ENCODE data around the gene HOXC5.

HOXC5 gene

GRCh38 chr12:54024127-54024526, 8.7 kb upstream of the HOXC5 start:
- Histone ChIP-seq H3K4me2 (ENCODE audit: low read length) (no peak overlapping the region), H3K36me3 (ENCODE audit: control insufficient read depth, insufficient read depth, low read length) (no peaks in the 10 kb centered on the region), H3K9ac (no peak overlapping the region), H3K4me1 (no peaks in the 10 kb centered on the region), H3K27ac (no peak overlapping the region), H3K9me3 (ENCODE audit: control insufficient read depth, low read length) (no peaks in the 10 kb centered on the region), H3K4me3 (ENCODE audit: low read depth, low read length) (no peak overlapping the region), H3K27me3 (ENCODE audit: control insufficient read depth, insufficient read depth, low read length) (peaks cover 27% of the 10 kb centered on the region), H2AFZ (no peak overlapping the region), H3K79me2 (no peaks in the 10 kb centered on the region)
- TF ChIP-seq CTCF (IDR thresholded peaks at IDR 0.05), result no peak

GRCh38 chr12:54024581-54025305, 8.1 kb upstream of the HOXC5 start:
- H3K9me3 ChIP-seq (ENCODE audit: control insufficient read depth, low read length), result no peaks in the 10 kb centered on the region
- no peaks in the 10 kb centered on the region for H3K4me1 ChIP-seq
- peaks cover 27% of the 10 kb centered on the region for H3K27me3 ChIP-seq (ENCODE audit: control insufficient read depth, insufficient read depth, low read length)
- no peak for TF ChIP-seq CTCF (IDR thresholded peaks at IDR 0.05)
- H3K9ac ChIP-seq, result no peak overlapping the region
- no peak overlapping the region for H2AFZ ChIP-seq
- no peaks in the 10 kb centered on the region for H3K36me3 ChIP-seq (ENCODE audit: control insufficient read depth, insufficient read depth, low read length)
- no peak overlapping the region for H3K4me2 ChIP-seq (ENCODE audit: low read length)
- H3K27ac ChIP-seq, result no peak overlapping the region
- no peaks in the 10 kb centered on the region for H3K79me2 ChIP-seq
- H3K4me3 ChIP-seq (ENCODE audit: low read depth, low read length), result no peak overlapping the region

- no peak overlapping the region for H3K9ac ChIP-seq
- no peaks in the 10 kb centered on the region for H3K9me3 ChIP-seq (ENCODE audit: control insufficient read depth, low read length)
- H3K4me1 ChIP-seq, result no peaks in the 10 kb centered on the region
- H3K27ac ChIP-seq, result no peak overlapping the region
- H2AFZ ChIP-seq, result no peak overlapping the region
- H3K4me2 ChIP-seq (ENCODE audit: low read length), result no peak overlapping the region
- peaks cover 27% of the 10 kb centered on the region for H3K27me3 ChIP-seq (ENCODE audit: control insufficient read depth, insufficient read depth, low read length)
- no peak overlapping the region for H3K4me3 ChIP-seq (ENCODE audit: low read depth, low read length)
- no peak for TF ChIP-seq CTCF (IDR thresholded peaks at IDR 0.05)
- no peaks in the 10 kb centered on the region for H3K79me2 ChIP-seq
- no peaks in the 10 kb centered on the region for H3K36me3 ChIP-seq (ENCODE audit: control insufficient read depth, insufficient read depth, low read length)
These were observed 7.1 kb upstream of the HOXC5 start for GRCh38 chr12:54025499-54026405.

- H3K27ac ChIP-seq, result no peak overlapping the region
- no peaks in the 10 kb centered on the region for H3K4me1 ChIP-seq
These were observed 6.0 kb upstream of the HOXC5 start for GRCh38 chr12:54026640-54027441.

More at GRCh38 chr12:54026640-54027441, 6.0 kb upstream of the HOXC5 start:
- Histone ChIP-seq H3K4me3 (ENCODE audit: low read depth, low read length) (no peak overlapping the region), H3K79me2 (no peaks in the 10 kb centered on the region), H3K4me2 (ENCODE audit: low read length) (no peak overlapping the region), H3K9me3 (ENCODE audit: control insufficient read depth, low read length) (no peaks in the 10 kb centered on the region), H3K36me3 (ENCODE audit: control insufficient read depth, insufficient read depth, low read length) (no peaks in the 10 kb centered on the region), H2AFZ (no peak overlapping the region), H3K9ac (no peak overlapping the region), H3K27me3 (ENCODE audit: control insufficient read depth, insufficient read depth, low read length) (peaks cover 29% of the 10 kb centered on the region)
- TF ChIP-seq CTCF (IDR thresholded peaks at IDR 0.05), result no peak

All from parathyroid adenoma (tissue), 2 donors.